Left lobe of liver (tissue), 2 donors: ENCODE results near the gene MYO18B. TPM values are rescaled to one million over a fixed set of nuclear protein-coding genes. Genes with fewer than 3 reads are reported as not detected.
"Not testable (repeated sequence)": the region's sequence is repeated elsewhere in the genome, so short reads cannot be mapped to it uniquely, and the experiment has no call there.

Source experiments
- ATAC-seq: fragments of 200-7000 bp; cut with Tn5 transposase; one replicate; pipeline ENCODE4 v1.9.1; 2020; ENCODE audit warnings: mild to moderate bottlenecking, moderate library complexity
- DNase-seq: peaks from one replicate; pipeline ENCODE4 v3.0.0-alpha.2; 2020; ENCODE audit warnings: low spot score
- total RNA-seq: library from RNA; stranded (reverse); gene quantifications from one replicate; pipeline ENCODE4 v1.2.1, GENCODE V29; 2021
- donor health status: DM: no; HTN: no; CAD: no; lungs with moderate emphysema.
- donor health status: DM: no; HTN: yes; CAD: no.

The MYO18B gene
- total RNA-seq, 1 donor from 2014 or later: not detected

GRCh38 chr22:25969901-25970300, 227.9 kb downstream of the MYO18B start:
- DNase-seq: no peak
- no peak for ATAC-seq

- DNase-seq: no peak
- no peak for ATAC-seq
Observed at GRCh38 chr22:25970374-25970911, 228.5 kb downstream of the MYO18B start.

- ATAC-seq (no peak), DNase-seq (no peak)
Observed at GRCh38 chr22:25970999-25971811, 229.2 kb downstream of the MYO18B start.

GRCh38 chr22:25972397-25972796, 230.4 kb downstream of the MYO18B start:
- DNase-seq (no peak), ATAC-seq (no peak)

GRCh38 chr22:25976356-25976755, 234.4 kb downstream of the MYO18B start:
- DNase-seq: no peak
- no peak for ATAC-seq

- DNase-seq (no peak), ATAC-seq (no peak)
Observed at GRCh38 chr22:25979968-25980367, 238.0 kb downstream of the MYO18B start.

GRCh38 chr22:25984911-25985310, 242.9 kb downstream of the MYO18B start:
- not testable (repeated sequence) for ATAC-seq, DNase-seq

- DNase-seq: no peak
- no peak for ATAC-seq
Observed at GRCh38 chr22:25987948-25988347, 246.0 kb downstream of the MYO18B start.

- no peak for DNase-seq
- ATAC-seq: no peak
Observed at GRCh38 chr22:25990940-25991339, 249.0 kb downstream of the MYO18B start.

- DNase-seq (no peak), ATAC-seq (no peak)
Observed at GRCh38 chr22:25992331-25992730, 250.3 kb downstream of the MYO18B start.

- DNase-seq (no peak), ATAC-seq (no peak)
Observed at GRCh38 chr22:25996669-25997068, 254.7 kb downstream of the MYO18B start.

GRCh38 chr22:25997886-25998775, 256.1 kb downstream of the MYO18B start:
- no peak for DNase-seq
- no peak for ATAC-seq

- ATAC-seq (no peak), DNase-seq (no peak)
Observed at GRCh38 chr22:26002456-26002855, 260.5 kb downstream of the MYO18B start.

- DNase-seq: no peak
- ATAC-seq: no peak
Observed at GRCh38 chr22:26004477-26004876, 262.5 kb downstream of the MYO18B start.

GRCh38 chr22:26008587-26008986, 266.6 kb downstream of the MYO18B start:
- no peak for DNase-seq

GRCh38 chr22:26016916-26017315, 274.9 kb downstream of the MYO18B start:
- DNase-seq (no peak), ATAC-seq (no peak)

More at GRCh38 chr22:26008587-26008986, 266.6 kb downstream of the MYO18B start:
- no peak for ATAC-seq

- DNase-seq: no peak
- ATAC-seq: no peak
Observed at GRCh38 chr22:26017932-26018331, 275.9 kb downstream of the MYO18B start.

- ATAC-seq (no peak), DNase-seq (no peak)
Observed at GRCh38 chr22:26019596-26019995, 277.6 kb downstream of the MYO18B start.

- DNase-seq: no peak
- ATAC-seq: no peak
Observed at GRCh38 chr22:26021516-26021915, 279.5 kb downstream of the MYO18B start.

- ATAC-seq: no peak
- DNase-seq: no peak
Observed at GRCh38 chr22:26023104-26023775, 281.3 kb downstream of the MYO18B start.

- DNase-seq (no peak), ATAC-seq (no peak)
Observed at GRCh38 chr22:26025626-26026025, 283.6 kb downstream of the MYO18B start.
